ENCODE data around the gene NOXO1. TPM values are rescaled to one million over a fixed set of nuclear protein-coding genes. Genes with fewer than 3 reads are reported as not detected.
"Not testable (repeated sequence)": the region's sequence is repeated elsewhere in the genome, so short reads cannot be mapped to it uniquely, and the experiment has no call there.

Gene NOXO1
- total RNA-seq, 4 donors from 2014 or later, result 0.52 TPM; not detected in 3

- WGBS, result 93% methylated on average over 3 of the region's 6 CpGs
- peak within 1 kb of the TSS; percentile 93 to 99 (median 98) for H3K27ac ChIP-seq (replicated peaks in 1 of 4)
Measured at GRCh38 chr16:1966460-1966859, 14.8 kb downstream of the NOXO1 start, which contains the start of gene RNF151. Gene RNF151, plus strand, starts transcription at chr16:1966856. Its CDS starts 26 bp downstream, at chr16:1966882.

GRCh38 chr16:1965396-1966001, 15.8 kb downstream of the NOXO1 start:
- Histone ChIP-seq H3K4me3 (peak overlapping the region; percentile 74 to 100 (median 92)), H3K9me3 (no peaks in the 10 kb centered on the region), H3K27me3 (no peaks in the 10 kb centered on the region), H3K27ac (replicated peaks in 1 of 4) (peak overlapping the region; percentile 93 to 99 (median 98)), H3K4me1 (peaks cover 31 to 52% (median 36%) of the 10 kb centered on the region in 4 donors), H3K36me3 (peaks cover 25 to 35% (median 26%) of the 10 kb centered on the region in 4 donors)
- TF ChIP-seq POLR2AphosphoS5 (IDR thresholded peaks at IDR 0.05) (no peak), POLR2A (IDR thresholded peaks at IDR 0.05; ENCODE audit: low read depth) (no peak), CTCF (IDR thresholded peaks at IDR 0.05) (no peak), EP300 (IDR thresholded peaks at IDR 0.05) (no peak)
- intact Hi-C loops (cut with DNase I), result no loop called here
- DNase-seq (ENCODE audit: extremely low spot score), result no peak
- 9% methylated on average over 19 of the region's 24 CpGs for WGBS

More at GRCh38 chr16:1966460-1966859, 14.8 kb downstream of the NOXO1 start, which contains the start of gene RNF151:
- intact Hi-C loops (cut with DNase I), result no loop called here
- peak within 1 kb of the TSS; percentile 74 to 100 (median 92) for H3K4me3 ChIP-seq
- H3K27me3 ChIP-seq, result peaks cover 0 to under 1% (median 0%) of the 10 kb centered on the region in 4 donors
- H3K36me3 ChIP-seq, result peaks cover 18 to 26% (median 21%) of the 10 kb centered on the region in 4 donors
- H3K4me1 ChIP-seq, result peaks cover 31 to 51% (median 38%) of the 10 kb centered on the region in 4 donors
- no peak for TF ChIP-seq EP300 (IDR thresholded peaks at IDR 0.05)
- H3K9me3 ChIP-seq, result no peaks in the 10 kb centered on the region
- DNase-seq (ENCODE audit: extremely low spot score), result no peak

GRCh38 chr16:1964506-1965395, 16.5 kb downstream of the NOXO1 start, which contains the start of gene RPS2:
Gene RPS2, minus strand, starts transcription at chr16:1964826. Its CDS starts 201 bp downstream, at chr16:1964625.
- TF ChIP-seq POLR2AphosphoS5 (IDR thresholded peaks at IDR 0.05) (peak; percentile 96 to 100), CTCF (IDR thresholded peaks at IDR 0.05) (peak in 2 of 3 experiments; percentile 23 to 27), EP300 (IDR thresholded peaks at IDR 0.05) (peak; percentile 14), POLR2A (IDR thresholded peaks at IDR 0.05; ENCODE audit: low read depth) (peak; percentile 97)
- Histone ChIP-seq H3K36me3 (peaks cover 25 to 35% (median 26%) of the 10 kb centered on the region in 4 donors), H3K27ac (replicated peaks in 1 of 4) (peak within 1 kb of the TSS; percentile 93 to 99 (median 98)), H3K9me3 (no peaks in the 10 kb centered on the region), H3K27me3 (no peaks in the 10 kb centered on the region), H3K4me3 (peak within 1 kb of the TSS; percentile 74 to 100 (median 92)), H3K4me1 (peaks cover 38 to 58% (median 43%) of the 10 kb centered on the region in 4 donors)
- WGBS, result under 1% methylated on average over 29 of the region's 97 CpGs
- DNase-seq (ENCODE audit: extremely low spot score), result peak; percentile 100
- intact Hi-C loops (cut with DNase I), result no loop called here

GRCh38 chr16:1963806-1964505, 17.3 kb downstream of the NOXO1 start:
- Histone ChIP-seq H3K27me3 (no peaks in the 10 kb centered on the region), H3K9me3 (no peaks in the 10 kb centered on the region), H3K4me3 (peak overlapping the region; percentile 74 to 100 (median 92)), H3K27ac (replicated peaks in 1 of 4) (peak overlapping the region; percentile 93 to 99 (median 98)), H3K36me3 (peaks cover 25 to 35% (median 26%) of the 10 kb centered on the region in 4 donors), H3K4me1 (peaks cover 40 to 61% (median 47%) of the 10 kb centered on the region in 4 donors)
- WGBS, result 16% methylated on average over 29 of the region's 44 CpGs
- TF ChIP-seq POLR2A (IDR thresholded peaks at IDR 0.05; ENCODE audit: low read depth) (no peak), CTCF (IDR thresholded peaks at IDR 0.05) (peak in 1 of 3 experiments; percentile 21)
- intact Hi-C loops (cut with DNase I), result no loop called here
- no peak for DNase-seq (ENCODE audit: extremely low spot score)

GRCh38 chr16:1962161-1963153, 18.8 kb downstream of the NOXO1 start:
- DNase-seq (ENCODE audit: extremely low spot score); H3K27me3 ChIP-seq; H3K9me3 ChIP-seq; intact Hi-C loops (cut with DNase I): not testable (repeated sequence)
- peak overlapping the region in 1 of 4 donors; percentile 94 for H3K4me3 ChIP-seq
- H3K27ac ChIP-seq (replicated peaks in 1 of 4), result peak overlapping the region in 1 of 4 donors; percentile 44
- peaks cover 43 to 71% (median 51%) of the 10 kb centered on the region in 4 donors for H3K4me1 ChIP-seq
- WGBS, result 89% methylated on average over 16 of the region's 37 CpGs
- peaks cover 25 to 35% (median 26%) of the 10 kb centered on the region in 4 donors for H3K36me3 ChIP-seq

Measured in esophagus muscularis mucosa (tissue), 4 donors.